Measurements from ENCODE around the gene POLDIP3.

- TF ChIP-seq POLR2A (IDR thresholded peaks at IDR 0.05; ENCODE audit: low read depth, low read length): no peak
- TF ChIP-seq CTCF (conservative IDR thresholded peaks at IDR 0.05; ENCODE audit: low read depth, low read length): no peak
- no peak for TF ChIP-seq RFX5 (IDR thresholded peaks at IDR 0.05; ENCODE audit: low read depth, low read length)
- TF ChIP-seq RCOR1 (IDR thresholded peaks at IDR 0.05; ENCODE audit: insufficient replicate concordance, low read length): no peak
These were observed 22.7 kb downstream of the POLDIP3 start for GRCh38 chr22:42591987-42592386.
